Smooth muscle cell of the umbilical artery (primary cell): ENCODE measurements around the gene MYO10. TPM values are rescaled to one million over a fixed set of nuclear protein-coding genes. Genes with fewer than 3 reads are reported as not detected.

Experiments used
- total RNA-seq: library from RNA; depleted of rRNA; stranded (reverse); fragments of >200 nt; gene quantifications from 2 replicates; pipeline ENCODE4 v1.2.3, GENCODE V29; 2014

Gene MYO10
- total RNA-seq: 115 and 264 TPM in 2 replicates

GRCh38 chr5:16936150-16936988 is at the start of gene MYO10:
TSS of gene MYO10 (minus strand) at chr5:16936288. CDS start at chr5:16935808, 480 bp downstream.

DNA sequence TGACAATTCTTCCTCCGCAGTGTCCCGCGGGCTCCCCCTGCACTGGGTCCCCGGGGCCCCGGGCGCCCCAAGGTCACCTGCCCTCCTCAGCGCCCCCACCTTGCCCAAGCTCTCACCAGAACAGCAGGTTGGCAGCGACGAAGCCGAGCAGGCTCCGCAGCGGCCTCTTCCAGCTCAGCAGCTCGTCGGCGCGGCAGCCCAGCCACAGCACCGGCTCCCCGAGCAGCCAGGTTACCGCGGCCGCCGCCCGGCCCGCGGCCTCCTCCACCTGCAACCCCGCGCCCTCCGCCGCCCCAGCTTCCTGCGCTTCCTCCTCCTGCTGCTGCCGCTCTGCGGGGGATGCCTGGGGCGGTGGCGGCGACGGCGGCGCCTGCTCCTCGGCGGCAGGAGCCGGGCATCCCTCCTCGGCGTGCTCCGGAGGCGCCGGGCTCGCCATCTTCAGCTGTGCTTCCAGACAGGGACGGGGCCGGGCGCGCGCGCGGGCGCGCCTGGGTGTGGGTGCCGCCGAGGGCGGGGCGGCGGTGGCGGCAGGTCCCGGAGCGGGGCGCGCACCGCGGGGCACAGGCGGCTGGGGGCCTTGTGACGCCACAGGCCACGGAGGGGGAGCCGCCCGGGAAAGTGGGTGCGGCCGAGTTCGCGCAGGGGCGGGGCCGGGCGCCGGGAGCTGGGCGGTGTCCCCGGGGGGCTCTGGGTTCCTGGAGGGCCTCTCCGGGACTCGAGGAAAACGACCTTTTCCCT is 319.4 kb downstream of the MYO10 start, which contains the start of gene RETREG1:
RETREG1 (minus strand) TSS at position 462 of the 738 bp plus-strand sequence; CDS start at position 436, 26 bp downstream.

